Tibial artery (tissue), 4 donors: ENCODE data around the gene TYMS.

ENCODE experiments used
- DNase-seq, 2 donors: peaks; one replicate each; pipeline ENCODE4 v3.0.0-alpha.2; 2019
- H3K27ac ChIP-seq, 2 donors: fragments of 200-600 bp; sonication (generic) in 1 of 2; 1 replicate in 1 of 2; 2 replicates in 1 of 2; pipeline ENCODE4 v1.5.1; 2018 to 2019; ENCODE audit warnings: mild to moderate bottlenecking in 1 of 2
- H3K27me3 ChIP-seq, 2 donors: fragments of 200-600 bp; sonication (generic) in 1 of 2; one replicate each; pipeline versions ENCODE4 v1.5.1 to v1.6.0; 2016 to 2019
- H3K36me3 ChIP-seq, 3 donors: fragments of 200-600 bp; sonication (generic) in 2 of 3; one replicate each; pipeline ENCODE4 v1.5.1; 2016 to 2019; ENCODE audit warnings: mild to moderate bottlenecking in 2 of 3
- H3K4me1 ChIP-seq, 4 donors: fragments of 200-600 bp; sonication (generic) in 2 of 4; 1 replicate in 3 of 4; 2 replicates in 1 of 4; pipeline ENCODE4 v1.5.1; 2016 to 2019
- H3K4me3 ChIP-seq, 2 donors: fragments of 200-600 bp; sonication (generic) in 1 of 2; 1 replicate in 1 of 2; 2 replicates in 1 of 2; pipeline ENCODE4 v1.5.1; 2018 to 2019; ENCODE audit warnings: mild to moderate bottlenecking in 2 of 2
- H3K9me3 ChIP-seq, 3 donors: fragments of 200-600 bp; sonication (generic) in 1 of 3; one replicate each; pipeline ENCODE4 v1.5.1; 2016 to 2019
- CTCF ChIP-seq, 2 experiments: fragments of 200-600 bp in 1 of 2; fragments of 450-650 bp in 1 of 2; IDR thresholded peaks; one replicate each; pipeline ENCODE4 v1.5.1; 2017 to 2019; ENCODE audit warnings: antibody characterized with exemption in 2 of 2, mild to moderate bottlenecking in 1 of 2, moderate library complexity in 1 of 2
- intact Hi-C: fragments of 100-400 bp; cut with DNase I; formaldehyde crosslinking; loops from one replicate; pipeline ENCODE4 v1.15.0; 2023; ENCODE audit warnings: low total_unique reads

The TYMS gene

GRCh38 chr18:631560-631959 lies 25.9 kb upstream of the TYMS start:
- no peaks in the 10 kb centered on the region for H3K9me3 ChIP-seq
- H3K27ac ChIP-seq = no peak overlapping the region
- no peak for TF ChIP-seq CTCF (IDR thresholded peaks at IDR 0.05)
- H3K36me3 ChIP-seq = no peaks in the 10 kb centered on the region
- no peaks in the 10 kb centered on the region for H3K4me1 ChIP-seq
- no peak for DNase-seq
- no peaks in the 10 kb centered on the region for H3K27me3 ChIP-seq
- no peak overlapping the region for H3K4me3 ChIP-seq
- intact Hi-C loops = no loop called here

DNA sequence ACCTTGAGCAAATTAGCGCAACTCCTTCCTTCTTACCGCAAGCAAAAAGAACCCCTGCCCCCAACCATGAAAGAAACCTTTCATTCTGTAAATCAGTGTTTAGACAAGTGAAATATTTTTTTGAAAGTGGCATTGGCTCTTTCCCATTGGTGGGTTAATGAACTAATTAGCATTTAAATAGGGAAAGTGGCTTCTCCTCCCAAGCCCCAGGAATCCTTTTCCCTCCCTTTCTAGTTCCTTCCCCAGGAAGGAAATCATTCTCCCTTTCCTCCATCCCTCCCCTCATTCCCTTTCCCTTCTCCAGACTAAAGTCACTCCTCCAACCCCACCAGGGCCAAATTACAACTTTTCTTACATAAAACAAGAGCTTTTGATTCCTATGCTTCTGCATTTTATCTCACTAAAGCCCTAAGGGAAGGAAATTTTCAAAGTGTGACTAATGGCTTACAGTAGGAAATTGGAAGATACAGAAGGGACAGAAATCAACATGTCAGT lies 22.9 kb upstream of the TYMS start:
- TF ChIP-seq CTCF (IDR thresholded peaks at IDR 0.05) = no peak
- no peak for DNase-seq
- intact Hi-C loops = no loop called here
- no peaks in the 10 kb centered on the region for H3K36me3 ChIP-seq
- H3K9me3 ChIP-seq = no peaks in the 10 kb centered on the region
- no peaks in the 10 kb centered on the region for H3K27me3 ChIP-seq
- H3K4me1 ChIP-seq = no peaks in the 10 kb centered on the region
- no peak overlapping the region for H3K4me3 ChIP-seq
- H3K27ac ChIP-seq = no peak overlapping the region

DNA sequence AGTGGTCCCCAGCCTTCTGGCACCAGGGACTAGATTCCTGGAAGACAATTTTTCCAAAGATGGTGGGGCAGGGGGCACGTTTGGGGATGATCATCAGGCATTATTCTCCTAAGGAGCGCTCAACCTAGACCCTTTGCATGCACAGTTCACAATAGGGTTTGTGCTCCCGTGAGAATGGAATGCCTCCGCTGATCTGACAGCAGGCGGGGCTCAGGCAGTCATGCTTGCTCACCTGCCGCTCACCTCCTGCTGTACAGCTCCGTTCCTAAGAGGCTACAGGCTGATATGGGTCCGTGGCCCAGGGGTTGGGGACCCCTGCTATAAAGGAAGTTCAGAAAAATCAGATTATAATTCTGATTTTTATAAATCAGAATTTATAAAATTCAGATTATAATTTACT lies 22.3 kb upstream of the TYMS start:
- Histone ChIP-seq H3K4me1 (no peaks in the 10 kb centered on the region), H3K27me3 (no peaks in the 10 kb centered on the region), H3K4me3 (no peak overlapping the region), H3K27ac (no peak overlapping the region), H3K36me3 (no peaks in the 10 kb centered on the region), H3K9me3 (no peaks in the 10 kb centered on the region)
- no peak for TF ChIP-seq CTCF (IDR thresholded peaks at IDR 0.05)
- intact Hi-C loops = no loop called here
- no peak for DNase-seq

GRCh38 chr18:641224-641623 lies 16.2 kb upstream of the TYMS start:
- no peak for TF ChIP-seq CTCF (IDR thresholded peaks at IDR 0.05)
- H3K4me3 ChIP-seq = no peak overlapping the region
- intact Hi-C loops = no loop called here
- no peaks in the 10 kb centered on the region for H3K4me1 ChIP-seq
- H3K27me3 ChIP-seq = no peaks in the 10 kb centered on the region
- H3K36me3 ChIP-seq = no peaks in the 10 kb centered on the region
- no peaks in the 10 kb centered on the region for H3K9me3 ChIP-seq
- no peak overlapping the region for H3K27ac ChIP-seq
- DNase-seq = no peak

- no peak overlapping the region for H3K4me3 ChIP-seq
- H3K36me3 ChIP-seq = no peaks in the 10 kb centered on the region
- no peak overlapping the region for H3K27ac ChIP-seq
- H3K9me3 ChIP-seq = no peaks in the 10 kb centered on the region
- intact Hi-C loops = no loop called here
- H3K27me3 ChIP-seq = no peaks in the 10 kb centered on the region
- TF ChIP-seq CTCF (IDR thresholded peaks at IDR 0.05) = no peak
- no peak for DNase-seq
- H3K4me1 ChIP-seq = no peaks in the 10 kb centered on the region
These were observed 13.0 kb upstream of the TYMS start for GRCh38 chr18:644395-645004.

DNA sequence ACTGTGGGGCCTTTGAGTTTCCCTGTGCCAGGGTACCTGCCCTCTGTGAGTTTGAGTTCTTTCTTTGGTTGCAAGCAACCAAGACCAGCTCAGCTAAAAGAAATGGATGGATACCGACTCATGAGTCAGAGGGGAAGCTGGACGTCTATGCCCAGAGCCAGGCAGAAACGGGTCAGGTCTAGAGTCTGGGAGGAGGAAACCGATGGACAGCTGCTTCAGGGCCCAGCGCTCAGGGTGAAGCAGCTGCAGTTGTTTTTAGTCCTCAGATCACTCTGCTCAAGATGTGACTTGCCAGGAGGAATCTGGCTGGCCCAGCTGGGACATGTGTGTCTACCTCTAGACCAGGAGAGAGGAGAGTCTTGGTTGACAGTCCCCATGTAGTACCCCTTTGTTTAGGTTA lies 10.1 kb upstream of the TYMS start:
- no peak overlapping the region for H3K4me3 ChIP-seq
- TF ChIP-seq CTCF (IDR thresholded peaks at IDR 0.05) = no peak
- no peaks in the 10 kb centered on the region for H3K36me3 ChIP-seq
- intact Hi-C loops = no loop called here
- DNase-seq = no peak
- no peaks in the 10 kb centered on the region for H3K27me3 ChIP-seq
- no peaks in the 10 kb centered on the region for H3K9me3 ChIP-seq
- no peaks in the 10 kb centered on the region for H3K4me1 ChIP-seq
- no peak overlapping the region for H3K27ac ChIP-seq
